K562 (cell line): ENCODE measurements around the gene C11orf98. TPM values are rescaled to one million over a fixed set of nuclear protein-coding genes. Genes with fewer than 3 reads are reported as not detected.

Experiments
- CTCFL ChIP-seq: IDR thresholded peaks from 2 replicates; pipeline ENCODE4 v1.6.1; 2011; ENCODE audit warnings: borderline replicate concordance, low read depth, mild to moderate bottlenecking, moderate library complexity, low read length; ENCODE audit not compliant: insufficient read depth, poor library complexity, severe bottlenecking
- FOXM1 ChIP-seq, 2 experiments: fragments of 450-650 bp in 1 of 2; sonication (generic) in 1 of 2; formaldehyde crosslinking in 1 of 2; IDR thresholded peaks; 2 replicates each; pipeline versions ENCODE4 v1.6.1 to v1.9.0; 2017 to 2022; ENCODE audit warnings: low read depth in 2 of 2, mild to moderate bottlenecking in 2 of 2, missing genetic modification reagents in 1 of 2, moderate library complexity in 1 of 2
- GATAD2A ChIP-seq: fragments of 450-650 bp; IDR thresholded peaks from 2 replicates; pipeline ENCODE4 v1.6.1; 2017
- GATAD2B ChIP-seq: fragments of 450-650 bp; IDR thresholded peaks from 2 replicates; pipeline ENCODE4 v1.6.1; 2017; ENCODE audit warnings: mild to moderate bottlenecking, borderline replicate concordance
- LEF1 ChIP-seq: fragments of 450-650 bp; IDR thresholded peaks from 2 replicates; pipeline ENCODE4 v1.6.1; 2016; ENCODE audit warnings: mild to moderate bottlenecking
- MEF2A ChIP-seq: IDR thresholded peaks from 2 replicates; pipeline ENCODE4 v1.6.1; 2011; ENCODE audit warnings: low read depth, mild to moderate bottlenecking, low read length, moderate library complexity; ENCODE audit not compliant: control insufficient read depth
- RCOR1 ChIP-seq, 2 experiments: IDR thresholded peaks; 2 replicates each; pipeline ENCODE4 v1.6.1; 2012; ENCODE audit warnings: low read depth in 2 of 2, low read length in 2 of 2, borderline replicate concordance in 1 of 2, improper control_type of control experiment in 1 of 2
- SMAD2 ChIP-seq: fragments of 150-350 bp; IDR thresholded peaks from 2 replicates; pipeline ENCODE4 v1.6.1; 2014; ENCODE audit warnings: low read depth, mild to moderate bottlenecking, low read length
- SREBF1 ChIP-seq: fragments of 150-350 bp; IDR thresholded peaks from 2 replicates; pipeline ENCODE4 v1.6.1; 2014; ENCODE audit warnings: antibody characterized with exemption, low read depth, low read length, borderline replicate concordance
- SUPT5H ChIP-seq: fragments of 450-650 bp; IDR thresholded peaks from 2 replicates; pipeline ENCODE4 v1.6.1; 2016
- U2AF2 ChIP-seq: fragments of 200-400 bp; formaldehyde crosslinking; optimal IDR thresholded peaks from 2 replicates; pipeline ENCODE3; 2017; ENCODE audit warnings: low read depth, mild to moderate bottlenecking, low read length
- ZBTB43 ChIP-seq: sonication (generic); formaldehyde crosslinking; IDR thresholded peaks from 2 replicates; pipeline ENCODE4 v1.8.0; 2023; ENCODE audit warnings: mild to moderate bottlenecking, missing genetic modification reagents
- ZNF121 ChIP-seq: sonication (generic); formaldehyde crosslinking; conservative IDR thresholded peaks from 2 replicates; pipeline ENCODE4 v1.8.0; 2022; ENCODE audit warnings: missing genetic modification reagents
- ZNF512 ChIP-seq: IDR thresholded peaks from 2 replicates; pipeline ENCODE4 v1.6.1; 2016; ENCODE audit warnings: missing genetic modification characterization, missing compliant biosample characterization
- polyA plus RNA-seq, 8 experiments: library from polyadenylated mRNA; depleted of rRNA in 4 of 8; stranded (reverse) in 5 of 8; unstranded in 3 of 8; fragments of >200 nt; fragmentation: Nextera tagmentation in 2 of 8; fragmentation: Illumina TruSeq in 1 of 8; extraction: Ambion mirVana in 2 of 8; extraction: Trizol in 1 of 8; gene quantifications; 2 replicates each; pipeline versions ENCODE4 v1.2.1 to v1.2.3, GENCODE V29; 2011 to 2014; ENCODE audit warnings: inconsistent platforms in 1 of 8, missing spikeins in 1 of 8
- total RNA-seq, 7 experiments: library from RNA; depleted of rRNA in 6 of 7; stranded (reverse); fragments of >200 nt in 6 of 7; fragmentation: Illumina TruSeq in 2 of 7; extraction: Trizol in 2 of 7; gene quantifications; 2 replicates each; pipeline versions ENCODE4 v1.2.1 to v1.2.3, GENCODE V29; 2011 to 2021; ENCODE audit warnings: low replicate concordance in 1 of 7
- TF ChIP-seq, protein P1 (sequence below): conservative IDR thresholded peaks from 2 replicates; pipeline ENCODE4 v1.6.1; 2011; ENCODE audit warnings: low read depth, mild to moderate bottlenecking, low read length; ENCODE audit not compliant: control insufficient read depth
- TF ChIP-seq, protein P2 (sequence below): fragments of 200-800 bp; sonication (Bioruptor generic); IDR thresholded peaks from 2 replicates; pipeline ENCODE4 v1.6.1; 2016; ENCODE audit warnings: missing genetic modification characterization, missing compliant biosample characterization

Gene C11orf98
- total and polyA plus RNA-seq, 9 of the 15 experiments (the other 6 are each of a cell fraction or from before 2014, with no cell fraction given) = 103 to 352 (median 218) TPM

GRCh38 chr11:62665075-62665598 lies at the start of gene C11orf98, which contains the start of gene CSKMT (continued):
- no peak for TF ChIP-seq U2AF2
- TF ChIP-seq, protein P1, sequence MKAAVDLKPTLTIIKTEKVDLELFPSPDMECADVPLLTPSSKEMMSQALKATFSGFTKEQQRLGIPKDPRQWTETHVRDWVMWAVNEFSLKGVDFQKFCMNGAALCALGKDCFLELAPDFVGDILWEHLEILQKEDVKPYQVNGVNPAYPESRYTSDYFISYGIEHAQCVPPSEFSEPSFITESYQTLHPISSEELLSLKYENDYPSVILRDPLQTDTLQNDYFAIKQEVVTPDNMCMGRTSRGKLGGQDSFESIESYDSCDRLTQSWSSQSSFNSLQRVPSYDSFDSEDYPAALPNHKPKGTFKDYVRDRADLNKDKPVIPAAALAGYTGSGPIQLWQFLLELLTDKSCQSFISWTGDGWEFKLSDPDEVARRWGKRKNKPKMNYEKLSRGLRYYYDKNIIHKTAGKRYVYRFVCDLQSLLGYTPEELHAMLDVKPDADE = peak; percentile 86
- no peak for TF ChIP-seq SMAD2
- TF ChIP-seq SREBF1 = no peak
- TF ChIP-seq GATAD2A = no peak
- no peak for TF ChIP-seq ZBTB43 (CRISPR knock-in tag)
- peak; percentile 100 for TF ChIP-seq SUPT5H
- TF ChIP-seq, protein P2, sequence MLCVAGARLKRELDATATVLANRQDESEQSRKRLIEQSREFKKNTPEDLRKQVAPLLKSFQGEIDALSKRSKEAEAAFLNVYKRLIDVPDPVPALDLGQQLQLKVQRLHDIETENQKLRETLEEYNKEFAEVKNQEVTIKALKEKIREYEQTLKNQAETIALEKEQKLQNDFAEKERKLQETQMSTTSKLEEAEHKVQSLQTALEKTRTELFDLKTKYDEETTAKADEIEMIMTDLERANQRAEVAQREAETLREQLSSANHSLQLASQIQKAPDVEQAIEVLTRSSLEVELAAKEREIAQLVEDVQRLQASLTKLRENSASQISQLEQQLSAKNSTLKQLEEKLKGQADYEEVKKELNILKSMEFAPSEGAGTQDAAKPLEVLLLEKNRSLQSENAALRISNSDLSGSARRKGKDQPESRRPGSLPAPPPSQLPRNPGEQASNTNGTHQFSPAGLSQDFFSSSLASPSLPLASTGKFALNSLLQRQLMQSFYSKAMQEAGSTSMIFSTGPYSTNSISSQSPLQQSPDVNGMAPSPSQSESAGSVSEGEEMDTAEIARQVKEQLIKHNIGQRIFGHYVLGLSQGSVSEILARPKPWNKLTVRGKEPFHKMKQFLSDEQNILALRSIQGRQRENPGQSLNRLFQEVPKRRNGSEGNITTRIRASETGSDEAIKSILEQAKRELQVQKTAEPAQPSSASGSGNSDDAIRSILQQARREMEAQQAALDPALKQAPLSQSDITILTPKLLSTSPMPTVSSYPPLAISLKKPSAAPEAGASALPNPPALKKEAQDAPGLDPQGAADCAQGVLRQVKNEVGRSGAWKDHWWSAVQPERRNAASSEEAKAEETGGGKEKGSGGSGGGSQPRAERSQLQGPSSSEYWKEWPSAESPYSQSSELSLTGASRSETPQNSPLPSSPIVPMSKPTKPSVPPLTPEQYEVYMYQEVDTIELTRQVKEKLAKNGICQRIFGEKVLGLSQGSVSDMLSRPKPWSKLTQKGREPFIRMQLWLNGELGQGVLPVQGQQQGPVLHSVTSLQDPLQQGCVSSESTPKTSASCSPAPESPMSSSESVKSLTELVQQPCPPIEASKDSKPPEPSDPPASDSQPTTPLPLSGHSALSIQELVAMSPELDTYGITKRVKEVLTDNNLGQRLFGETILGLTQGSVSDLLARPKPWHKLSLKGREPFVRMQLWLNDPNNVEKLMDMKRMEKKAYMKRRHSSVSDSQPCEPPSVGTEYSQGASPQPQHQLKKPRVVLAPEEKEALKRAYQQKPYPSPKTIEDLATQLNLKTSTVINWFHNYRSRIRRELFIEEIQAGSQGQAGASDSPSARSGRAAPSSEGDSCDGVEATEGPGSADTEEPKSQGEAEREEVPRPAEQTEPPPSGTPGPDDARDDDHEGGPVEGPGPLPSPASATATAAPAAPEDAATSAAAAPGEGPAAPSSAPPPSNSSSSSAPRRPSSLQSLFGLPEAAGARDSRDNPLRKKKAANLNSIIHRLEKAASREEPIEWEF = no peak
- TF ChIP-seq LEF1 = no peak
- no peak for TF ChIP-seq MEF2A
- no peak for TF ChIP-seq FOXM1 (IDR thresholded peaks at IDR 0.05; ENCODE audit: low read depth)
- TF ChIP-seq FOXM1 (CRISPR knock-in tag; IDR thresholded peaks at IDR 0.05; ENCODE audit: low read depth) = no peak
- TF ChIP-seq CTCFL = no peak
- peak in 1 of 2 experiments; percentile 32; a peak in 1 of 4 replicates for TF ChIP-seq RCOR1 (IDR thresholded peaks at IDR 0.05; ENCODE audit: borderline replicate concordance in 1 of 2, low read depth in 2 of 2, low read length in 2 of 2)
- TF ChIP-seq ZNF121 (CRISPR knock-in tag) = no peak
- TF ChIP-seq ZNF512 = no peak
- TF ChIP-seq GATAD2B = no peak
